Measurements from ENCODE around the gene RDH13. TPM values are rescaled to one million over a fixed set of nuclear protein-coding genes. Genes with fewer than 3 reads are reported as not detected.

RDH13 gene
- total RNA-seq, 1 experiment from 2014 or later: 25.8 TPM

GRCh38 chr19:55070466-55071128 lies 7.6 kb upstream of the RDH13 start:
- peaks cover 30% of the 10 kb centered on the region for H3K4me1 Mint-ChIP-seq (ENCODE audit: insufficient read depth, unreplicated experiment)
- CTCF ChIA-PET: interaction anchor here (0.7 to 1.3 kb wide), 2 partner anchors 28 to 396 kb away, joined by 3 to 4 read pairs; no protein-coding TSS in a partner anchor
- H3K27me3 Mint-ChIP-seq (ENCODE audit: insufficient read depth, unreplicated experiment): peaks cover 20% of the 10 kb centered on the region
- peak; percentile 42 for DNase-seq (ENCODE audit: unreplicated experiment)
- BruUV-seq (replicated peaks): no TSS peak
- H3K36me3 Mint-ChIP-seq (ENCODE audit: insufficient read depth, unreplicated experiment): no peaks in the 10 kb centered on the region
- no peak overlapping the region for H3K27ac Mint-ChIP-seq (ENCODE audit: low read depth, unreplicated experiment)
- H3K9me3 Mint-ChIP-seq (ENCODE audit: unreplicated experiment): peaks cover 5% of the 10 kb centered on the region
- intact Hi-C loops (cut with micrococcal nuclease): no loop called here
- peak overlapping the region; percentile 38 for H3K4me3 Mint-ChIP-seq (ENCODE audit: unreplicated experiment)
- no peak for TF ChIP-seq CTCF (IDR thresholded peaks at IDR 0.05; ENCODE audit: unreplicated experiment)
- POLR2A ChIA-PET: interaction anchor here (0.6 to 0.9 kb wide), 3 partner anchors 8 to 526 kb away, joined by 3 read pairs; partner anchors contain the start of gene RDH13

- Mint-ChIP-seq H3K27me3 (ENCODE audit: insufficient read depth, unreplicated experiment) (peaks cover 20% of the 10 kb centered on the region), H3K9me3 (ENCODE audit: unreplicated experiment) (peaks cover 5% of the 10 kb centered on the region), H3K27ac (ENCODE audit: low read depth, unreplicated experiment) (peak overlapping the region; percentile 43), H3K4me3 (ENCODE audit: unreplicated experiment) (peak overlapping the region; percentile 74), H3K4me1 (ENCODE audit: insufficient read depth, unreplicated experiment) (peaks cover 26% of the 10 kb centered on the region), H3K36me3 (ENCODE audit: insufficient read depth, unreplicated experiment) (no peaks in the 10 kb centered on the region)
- ChIA-PET CTCF (interaction anchor here (0.7 to 1.3 kb wide), 3 partner anchors 29 to 396 kb away, joined by 3 to 4 read pairs (median 3); no protein-coding TSS in a partner anchor), POLR2A (interaction anchor here (0.6 to 0.9 kb wide), 2 partner anchors 18 to 525 kb away, joined by 3 read pairs; no protein-coding TSS in a partner anchor)
- TF ChIP-seq CTCF (IDR thresholded peaks at IDR 0.05; ENCODE audit: unreplicated experiment): no peak
- DNase-seq (ENCODE audit: unreplicated experiment): no peak
- no TSS peak for BruUV-seq (replicated peaks)
- intact Hi-C loops (cut with micrococcal nuclease): no loop called here
Measured at GRCh38 chr19:55069865-55070197, 6.9 kb upstream of the RDH13 start.

GRCh38 chr19:55068950-55069864 lies 6.3 kb upstream of the RDH13 start:
- peak overlapping the region; percentile 43 for H3K27ac Mint-ChIP-seq (ENCODE audit: low read depth, unreplicated experiment)
- intact Hi-C loops (cut with micrococcal nuclease): no loop called here
- peaks cover 5% of the 10 kb centered on the region for H3K9me3 Mint-ChIP-seq (ENCODE audit: unreplicated experiment)
- peak overlapping the region; percentile 74 for H3K4me3 Mint-ChIP-seq (ENCODE audit: unreplicated experiment)
- no TSS peak for BruUV-seq (replicated peaks)
- no peak for TF ChIP-seq CTCF (IDR thresholded peaks at IDR 0.05; ENCODE audit: unreplicated experiment)
- H3K27me3 Mint-ChIP-seq (ENCODE audit: insufficient read depth, unreplicated experiment): peaks cover 20% of the 10 kb centered on the region
- ChIA-PET CTCF (interaction anchor here (0.9 to 1.3 kb wide), 2 partner anchors 72 to 395 kb away, joined by 3 read pairs; no protein-coding TSS in a partner anchor), POLR2A (interaction anchor here (0.6 to 0.9 kb wide), 2 partner anchors 19 to 22 kb away, joined by 3 to 4 read pairs; no protein-coding TSS in a partner anchor)
- peak; percentile 66 for DNase-seq (ENCODE audit: unreplicated experiment)
- peaks cover 26% of the 10 kb centered on the region for H3K4me1 Mint-ChIP-seq (ENCODE audit: insufficient read depth, unreplicated experiment)
- H3K36me3 Mint-ChIP-seq (ENCODE audit: insufficient read depth, unreplicated experiment): no peaks in the 10 kb centered on the region

- Mint-ChIP-seq H3K27ac (ENCODE audit: low read depth, unreplicated experiment) (no peak overlapping the region), H3K36me3 (ENCODE audit: insufficient read depth, unreplicated experiment) (no peaks in the 10 kb centered on the region), H3K9me3 (ENCODE audit: unreplicated experiment) (no peaks in the 10 kb centered on the region), H3K27me3 (ENCODE audit: insufficient read depth, unreplicated experiment) (peaks cover 20% of the 10 kb centered on the region), H3K4me3 (ENCODE audit: unreplicated experiment) (no peak overlapping the region), H3K4me1 (ENCODE audit: insufficient read depth, unreplicated experiment) (peaks cover 26% of the 10 kb centered on the region)
- CTCF ChIA-PET: interaction anchor here (0.6 to 1.1 kb wide), 2 partner anchors 18 to 585 kb away, joined by 3 to 5 read pairs; no protein-coding TSS in a partner anchor
- DNase-seq (ENCODE audit: unreplicated experiment): no peak
- TF ChIP-seq CTCF (IDR thresholded peaks at IDR 0.05; ENCODE audit: unreplicated experiment): no peak
- intact Hi-C loops (cut with micrococcal nuclease): no loop called here
- POLR2A ChIA-PET: no interaction called here
- BruUV-seq (replicated peaks): no TSS peak
Measured at GRCh38 chr19:55067869-55068268, 4.9 kb upstream of the RDH13 start.
